ENCODE data around the gene ABCA1.
A peak's percentile ranks its signal among the peaks of the same experiment; 100 is the strongest.

- TF ChIP-seq, protein P1, sequence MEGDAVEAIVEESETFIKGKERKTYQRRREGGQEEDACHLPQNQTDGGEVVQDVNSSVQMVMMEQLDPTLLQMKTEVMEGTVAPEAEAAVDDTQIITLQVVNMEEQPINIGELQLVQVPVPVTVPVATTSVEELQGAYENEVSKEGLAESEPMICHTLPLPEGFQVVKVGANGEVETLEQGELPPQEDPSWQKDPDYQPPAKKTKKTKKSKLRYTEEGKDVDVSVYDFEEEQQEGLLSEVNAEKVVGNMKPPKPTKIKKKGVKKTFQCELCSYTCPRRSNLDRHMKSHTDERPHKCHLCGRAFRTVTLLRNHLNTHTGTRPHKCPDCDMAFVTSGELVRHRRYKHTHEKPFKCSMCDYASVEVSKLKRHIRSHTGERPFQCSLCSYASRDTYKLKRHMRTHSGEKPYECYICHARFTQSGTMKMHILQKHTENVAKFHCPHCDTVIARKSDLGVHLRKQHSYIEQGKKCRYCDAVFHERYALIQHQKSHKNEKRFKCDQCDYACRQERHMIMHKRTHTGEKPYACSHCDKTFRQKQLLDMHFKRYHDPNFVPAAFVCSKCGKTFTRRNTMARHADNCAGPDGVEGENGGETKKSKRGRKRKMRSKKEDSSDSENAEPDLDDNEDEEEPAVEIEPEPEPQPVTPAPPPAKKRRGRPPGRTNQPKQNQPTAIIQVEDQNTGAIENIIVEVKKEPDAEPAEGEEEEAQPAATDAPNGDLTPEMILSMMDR (IDR thresholded peaks at IDR 0.05): no peak
- peak; percentile 73 for TF ChIP-seq POLR2A (IDR thresholded peaks at IDR 0.05)
These were observed 28.2 kb downstream of the ABCA1 start for GRCh38 chr9:104899759-104900247.

Measured in right lobe of liver (tissue), 4 donors.